SK-N-SH (cell line): ENCODE data around the gene FAM163A. TPM values are rescaled to one million over a fixed set of nuclear protein-coding genes. Genes with fewer than 3 reads are reported as not detected.
A peak's percentile ranks its signal among the peaks of the same experiment; 100 is the strongest.

Source experiments
- CTCF ChIA-PET: fragments of 300-600, 350-600 bp; formaldehyde crosslinking; extraction: SDS; loops from one replicate; lab custom pipeline; 2021; lab: Yijun Ruan, JAX
- POLR2A ChIA-PET: fragments of 350-600 bp; sonication (Branson Sonifier 250); formaldehyde crosslinking; extraction: SDS; loops from one replicate; lab custom pipeline; 2020; ENCODE audit warnings: antibody characterized with exemption, inconsistent platforms; lab: Yijun Ruan, JAX
- DNase-seq: peaks from one replicate; pipeline ENCODE4 v3.0.0; 2012
- H2AFZ ChIP-seq: fragments of 200-600 bp; sonication (generic); 2 replicates; pipeline ENCODE4 v1.8.1; 2016; ENCODE audit warnings: antibody characterized with exemption, mild to moderate bottlenecking, low read depth
- H3F3A ChIP-seq: fragments of 200-600 bp; sonication (generic); replicated peaks from 2 replicates; pipeline ENCODE3; 2016; ENCODE audit warnings: antibody characterized with exemption, mild to moderate bottlenecking; ENCODE audit not compliant: insufficient read depth
- H3K27ac ChIP-seq, 2 experiments: fragments of 200-500 bp in 1 of 2; fragments of 200-600 bp in 1 of 2; sonication (Bioruptor generic) in 1 of 2; sonication (generic), shearing (Covaris generic) in 1 of 2; 2 replicates each; pipeline versions ENCODE4 v1.5.1 to v1.6.1; 2014 to 2016; ENCODE audit warnings: low read depth in 2 of 2, inconsistent platforms in 1 of 2, low read length in 1 of 2, mild to moderate bottlenecking in 1 of 2, mixed read lengths in 1 of 2
- H3K27me3 ChIP-seq: fragments of 200-600 bp; sonication (generic), shearing (Covaris generic); 2 replicates; pipeline ENCODE4 v1.6.1; 2016; ENCODE audit warnings: mixed run types; ENCODE audit not compliant: insufficient read depth
- H3K36me3 ChIP-seq, 2 experiments: fragments of 200-500 bp in 1 of 2; fragments of 200-600 bp in 1 of 2; sonication (Bioruptor generic) in 1 of 2; sonication (generic) in 1 of 2; replicated peaks in 1 of 2; 2 replicates each; pipeline versions ENCODE3 to v1.5.1; 2014 to 2016; ENCODE audit warnings: low read length in 1 of 2, mild to moderate bottlenecking in 1 of 2; ENCODE audit not compliant: insufficient read depth in 2 of 2, control insufficient read depth in 1 of 2
- H3K4me1 ChIP-seq, 2 experiments: fragments of 200-500 bp in 1 of 2; fragments of 200-600 bp in 1 of 2; sonication (Bioruptor generic) in 1 of 2; sonication (generic), shearing (Covaris generic) in 1 of 2; 2 replicates each; pipeline versions ENCODE4 v1.5.1 to v1.6.1; 2014 to 2016; ENCODE audit warnings: low read depth in 1 of 2, low read length in 1 of 2, mixed run types in 1 of 2; ENCODE audit not compliant: insufficient read depth in 2 of 2, control insufficient read depth in 1 of 2
- H3K4me2 ChIP-seq: fragments of 200-600 bp; sonication (generic), shearing (Covaris generic); 2 replicates; pipeline ENCODE4 v1.6.1; 2017; ENCODE audit warnings: mixed run types
- H3K4me3 ChIP-seq, 2 experiments: fragments of 200-500 bp in 1 of 2; fragments of 200-600 bp in 1 of 2; sonication (Bioruptor generic) in 1 of 2; sonication (generic), shearing (Covaris generic) in 1 of 2; 2 replicates each; pipeline versions ENCODE4 v1.5.1 to v1.8.1; 2014 to 2016; ENCODE audit warnings: low read depth in 2 of 2, inconsistent platforms in 1 of 2, low read length in 1 of 2, mild to moderate bottlenecking in 1 of 2, mixed read lengths in 1 of 2, moderate library complexity in 1 of 2
- H3K79me2 ChIP-seq: fragments of 200-600 bp; sonication (generic); 2 replicates; pipeline ENCODE4 v1.8.1; 2017; ENCODE audit warnings: mild to moderate bottlenecking; ENCODE audit not compliant: insufficient read depth
- H3K9ac ChIP-seq: fragments of 200-600 bp; sonication (generic); 2 replicates; pipeline ENCODE4 v1.6.1; 2017; ENCODE audit warnings: mixed run types
- H3K9me2 ChIP-seq: fragments of 200-600 bp; sonication (generic); 2 replicates; pipeline ENCODE4 v1.6.1; 2017; ENCODE audit warnings: mixed run types
- H3K9me3 ChIP-seq: fragments of 200-600 bp; sonication (generic); 2 replicates; pipeline ENCODE4 v1.6.1; 2017; ENCODE audit warnings: mixed run types, mild to moderate bottlenecking, moderate library complexity
- H4K20me1 ChIP-seq: fragments of 200-600 bp; sonication (generic); 2 replicates; pipeline ENCODE4 v1.6.1; 2017; ENCODE audit warnings: mild to moderate bottlenecking, mixed run types; ENCODE audit not compliant: insufficient read depth
- CHD2 ChIP-seq: fragments of 150-350 bp; IDR thresholded peaks from 2 replicates; pipeline ENCODE4 v1.6.1; 2018; ENCODE audit warnings: low read length; ENCODE audit not compliant: partially characterized antibody
- ELF1 ChIP-seq: IDR thresholded peaks from 2 replicates; pipeline ENCODE4 v1.4.0; 2012
- FOSL2 ChIP-seq: IDR thresholded peaks from 2 replicates; pipeline ENCODE4 v1.4.0; 2012; ENCODE audit warnings: low read depth, mild to moderate bottlenecking, moderate library complexity, borderline replicate concordance
- FOXJ3 ChIP-seq: sonication (generic); formaldehyde crosslinking; IDR thresholded peaks from 2 replicates; pipeline ENCODE4 v1.5.1; 2020; ENCODE audit warnings: mild to moderate bottlenecking, missing genetic modification reagents
- GABPA ChIP-seq: IDR thresholded peaks from 2 replicates; pipeline ENCODE4 v1.4.0; 2012; ENCODE audit warnings: low read depth, mild to moderate bottlenecking
- GATA2 ChIP-seq: sonication (generic); formaldehyde crosslinking; IDR thresholded peaks from 2 replicates; pipeline ENCODE4 v1.5.0; 2020; ENCODE audit warnings: mild to moderate bottlenecking, missing genetic modification reagents
- IRF3 ChIP-seq: fragments of 150-350 bp; IDR thresholded peaks from 2 replicates; pipeline ENCODE4 v1.6.1; 2016; ENCODE audit warnings: mild to moderate bottlenecking, low read depth, low read length
- MEF2A ChIP-seq: IDR thresholded peaks from 2 replicates; pipeline ENCODE4 v1.4.0; 2012; ENCODE audit warnings: low read depth, borderline replicate concordance
- MXI1 ChIP-seq: IDR thresholded peaks from 2 replicates; pipeline ENCODE4 v1.6.1; 2012; ENCODE audit warnings: mild to moderate bottlenecking, low read depth, low read length, improper control_type of control experiment
- PBX3 ChIP-seq: IDR thresholded peaks from 2 replicates; pipeline ENCODE4; 2012
- RCOR1 ChIP-seq: fragments of 150-350 bp; IDR thresholded peaks from 2 replicates; pipeline ENCODE4 v1.6.1; 2017; ENCODE audit warnings: antibody characterized with exemption, low read length
- REST ChIP-seq: IDR thresholded peaks from 2 replicates; pipeline ENCODE4 v1.6.1; 2012; ENCODE audit warnings: mild to moderate bottlenecking, low read depth, low read length, moderate library complexity
- RXRA ChIP-seq: IDR thresholded peaks from 2 replicates; pipeline ENCODE4 v1.4.0; 2012; ENCODE audit warnings: low read depth, mild to moderate bottlenecking, borderline replicate concordance
- TAF1 ChIP-seq: IDR thresholded peaks from 2 replicates; pipeline ENCODE4 v1.6.1; 2012; ENCODE audit warnings: low read depth, mild to moderate bottlenecking, low read length, moderate library complexity, borderline replicate concordance
- TCF12 ChIP-seq: IDR thresholded peaks from 2 replicates; pipeline ENCODE4 v1.4.0; 2012
- ZBTB33 ChIP-seq: IDR thresholded peaks from 2 replicates; pipeline ENCODE4 v1.4.0; 2012; ENCODE audit warnings: low read depth, borderline replicate concordance
- WGBS: methylation state at CpG from one replicate; pipeline ENCODE4 v1.1.6; 2017; ENCODE audit warnings: low lambda C conversion rate; 5-methylcytosine and 5-hydroxymethylcytosine counted together
- polyA plus RNA-seq, 3 experiments: library from polyadenylated mRNA; depleted of rRNA; stranded (reverse); fragments of >200 nt; gene quantifications; 2 replicates each; pipeline ENCODE4 v1.2.3, GENCODE V29; 2012

FAM163A gene
- polyA plus RNA-seq, 1 of the 3 experiments (the other 2 are of a cell fraction), result 0.43 TPM

- Histone ChIP-seq H3K36me3 (no peaks in the 10 kb centered on the region), H3K4me3 (no peak overlapping the region), H3K27me3 (peaks cover 5% of the 10 kb centered on the region; the same call in 1 of the 2 replicates), H3K4me2 (no peak overlapping the region), H3K27ac (peak overlapping the region in 1 of 2 experiments; percentile 98; a peak in 2 of 4 replicates), H4K20me1 (no peaks in the 10 kb centered on the region), H2AFZ (no peak overlapping the region), H3K79me2 (no peaks in the 10 kb centered on the region), H3K4me1 (peaks cover 0 to 83% of the 10 kb centered on the region in 2 experiments; a peak in 2 of 4 replicates), H3K9ac (no peak overlapping the region), H3K9me2 (no peaks in the 10 kb centered on the region), H3F3A (no peaks in the 10 kb centered on the region), H3K9me3 (no peaks in the 10 kb centered on the region)
- TF ChIP-seq PBX3, result no peak
- TF ChIP-seq MEF2A, result no peak
- TF ChIP-seq TCF12, result no peak
- TF ChIP-seq TAF1, result no peak
- no peak for TF ChIP-seq REST
- TF ChIP-seq CHD2, result no peak
- TF ChIP-seq RXRA, result no peak
- no peak for TF ChIP-seq ZBTB33
- no peak for TF ChIP-seq RCOR1
- no peak for TF ChIP-seq ELF1
- TF ChIP-seq GATA2 (CRISPR knock-in tag), result no peak
- no peak for TF ChIP-seq MXI1
- TF ChIP-seq GABPA, result no peak
- TF ChIP-seq FOSL2, result no peak
- TF ChIP-seq IRF3, result no peak
- no peak for TF ChIP-seq FOXJ3 (CRISPR knock-in tag)
- peak; percentile 31 for DNase-seq
- POLR2A ChIA-PET, result interaction anchor here (0.7 to 4.0 kb wide), 5 partner anchors 10 to 78 kb away, joined by 3 to 34 read pairs (median 13); no protein-coding TSS in a partner anchor
- 52% methylated on average over 6 of the region's 6 CpGs for WGBS
- CTCF ChIA-PET, result interaction anchor here (0.9 to 8.2 kb wide), 7 partner anchors 19 to 82 kb away, joined by 3 to 87 read pairs (median 6); no protein-coding TSS in a partner anchor
Observed at GRCh38 chr1:179788259-179788658, 45.2 kb downstream of the FAM163A start.
